NCI-H82 treated with DMSO at 0.1 percent for 48 hours (cell line): ENCODE results near the gene KCNK4.

ENCODE experiments used
- DNase-seq: peaks from one replicate; lab custom pipeline; 2025; ENCODE audit not compliant: unreplicated experiment; lab: John Stamatoyannopoulos, UW

The KCNK4 gene

GRCh38 chr11:64268025-64268892 lies 22.8 kb upstream of the KCNK4 start:
- DNase-seq = no peak

DNA sequence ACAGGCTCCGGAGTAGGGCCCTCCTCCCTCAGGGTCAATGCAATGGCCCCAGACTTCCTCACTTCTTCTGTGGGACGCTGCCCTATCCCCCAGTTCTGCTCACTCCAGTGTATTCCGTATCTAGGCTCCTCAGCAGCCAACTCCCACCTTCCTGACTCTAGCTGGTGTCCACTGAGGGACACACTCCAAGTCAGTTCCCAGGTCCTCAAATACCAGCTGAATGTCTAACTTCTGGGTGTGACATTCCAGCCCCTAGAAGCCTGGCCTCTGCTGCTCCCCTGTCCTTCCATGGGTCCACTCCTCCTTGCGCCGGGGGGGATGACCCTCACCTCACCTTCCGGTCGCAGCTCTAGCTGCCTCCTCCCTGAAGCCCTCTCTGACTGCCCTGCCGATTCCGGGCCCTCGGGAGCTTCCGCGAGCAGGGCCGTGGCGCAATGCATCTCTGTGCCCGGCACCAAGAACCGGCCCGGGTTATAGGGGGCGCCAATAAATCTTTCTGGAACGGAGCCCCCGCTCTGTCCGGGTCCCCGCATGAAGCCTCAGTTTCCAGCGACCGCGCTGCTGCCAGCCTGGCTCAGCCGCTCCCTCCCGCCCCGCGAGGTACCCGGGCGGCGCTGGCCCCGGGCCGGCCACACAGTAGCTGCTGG lies 22.1 kb upstream of the KCNK4 start:
- DNase-seq = no peak

DNA sequence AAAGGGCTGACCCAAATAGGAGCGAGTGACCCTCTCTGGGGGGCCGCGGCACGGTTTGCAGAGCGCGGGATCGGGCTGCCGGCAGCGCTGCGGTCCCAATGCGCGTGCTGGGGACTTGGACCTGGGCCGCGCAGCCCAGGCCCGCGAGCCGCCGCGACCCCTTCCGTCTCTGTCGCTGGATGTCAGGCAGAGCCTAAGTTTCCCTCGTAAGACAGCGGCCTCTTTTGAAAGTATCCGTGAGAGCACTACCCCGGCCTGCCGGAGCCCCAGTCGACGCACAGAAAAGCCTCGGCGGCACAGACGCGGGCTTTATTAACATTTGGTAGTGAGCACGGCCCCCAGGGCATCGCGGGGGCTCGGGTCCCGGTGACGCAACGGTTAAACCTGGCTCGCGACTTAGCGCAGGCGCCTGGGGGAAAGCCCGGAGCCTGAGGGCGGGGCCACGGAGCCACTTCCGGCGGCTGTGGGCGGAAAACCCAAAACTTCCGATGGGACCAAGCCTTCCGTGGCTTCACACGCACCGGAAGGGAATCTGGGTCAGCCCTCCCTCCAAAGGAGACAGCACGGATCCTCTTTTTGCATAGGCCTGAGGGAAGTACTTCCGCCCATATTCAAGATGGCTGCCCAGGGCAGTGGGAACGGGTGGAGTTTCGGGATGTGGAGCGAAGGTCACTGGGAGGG lies 21.4 kb upstream of the KCNK4 start:
- peak; percentile 96 for DNase-seq

DNA sequence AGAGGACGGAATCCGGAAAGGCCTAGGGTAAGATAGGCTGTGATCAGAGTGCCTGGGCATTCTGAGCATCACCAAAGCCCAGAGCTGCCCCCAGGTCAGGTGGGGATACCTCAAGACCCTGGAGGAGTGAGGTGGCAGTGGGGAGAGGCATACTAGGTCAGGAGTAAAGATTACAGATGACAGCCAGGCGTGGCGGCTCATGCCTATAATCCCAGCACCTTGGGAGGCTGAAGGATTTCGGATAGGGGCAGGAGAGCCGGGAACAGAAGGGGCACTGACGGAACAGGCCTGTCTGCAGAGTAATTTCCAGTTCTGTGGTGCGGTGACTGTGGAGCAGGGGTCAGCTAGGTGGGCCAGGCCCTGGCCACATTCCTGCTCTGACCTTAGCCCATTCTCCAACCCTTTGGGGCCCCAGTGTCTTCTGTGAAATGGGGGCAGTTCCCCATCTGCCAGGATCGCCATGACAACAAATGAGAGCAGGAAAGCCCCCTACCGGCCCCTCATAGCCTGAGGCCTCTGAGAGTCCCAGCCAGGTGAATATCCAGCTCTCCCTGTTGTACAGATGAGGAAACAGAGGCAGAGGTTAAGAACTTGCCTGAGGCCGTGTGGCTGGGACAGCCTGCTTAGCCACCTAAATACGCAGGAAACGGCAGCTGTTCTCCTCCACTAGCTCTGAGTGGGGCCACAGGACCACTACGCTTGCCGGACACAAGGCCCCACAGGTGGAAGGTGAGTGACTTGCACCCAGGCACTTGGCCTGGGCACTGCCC lies 15.9 kb upstream of the KCNK4 start:
- DNase-seq = no peak

- DNase-seq = no peak
Measured at GRCh38 chr11:64275841-64276240, 15.3 kb upstream of the KCNK4 start.

GRCh38 chr11:64276653-64277431 lies 14.3 kb upstream of the KCNK4 start:
- DNase-seq = no peak

GRCh38 chr11:64278576-64279190 lies 12.4 kb upstream of the KCNK4 start:
- no peak for DNase-seq

- DNase-seq = no peak
Measured at GRCh38 chr11:64281957-64282770, 8.9 kb upstream of the KCNK4 start.

DNA sequence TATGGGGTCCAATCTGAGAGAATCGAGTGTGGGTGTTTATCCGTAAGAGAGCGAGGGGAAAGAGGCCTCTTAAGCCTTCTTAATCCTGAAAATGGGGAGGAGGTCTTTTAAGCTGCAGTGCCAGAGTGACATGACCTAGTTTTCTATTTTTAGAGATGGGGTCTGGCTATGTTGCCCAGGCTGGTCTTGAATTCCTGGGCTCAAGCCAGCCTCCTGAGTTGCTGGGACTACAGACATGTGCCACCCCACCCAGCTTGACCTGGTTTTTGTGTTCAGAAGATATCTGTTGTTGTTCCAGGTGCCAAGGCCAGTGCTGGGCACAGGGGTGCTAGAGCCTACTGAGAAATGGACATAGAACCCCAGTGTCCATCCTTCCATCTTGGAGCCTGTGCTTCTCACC lies 8.0 kb upstream of the KCNK4 start:
- DNase-seq = peak; percentile 6

DNA sequence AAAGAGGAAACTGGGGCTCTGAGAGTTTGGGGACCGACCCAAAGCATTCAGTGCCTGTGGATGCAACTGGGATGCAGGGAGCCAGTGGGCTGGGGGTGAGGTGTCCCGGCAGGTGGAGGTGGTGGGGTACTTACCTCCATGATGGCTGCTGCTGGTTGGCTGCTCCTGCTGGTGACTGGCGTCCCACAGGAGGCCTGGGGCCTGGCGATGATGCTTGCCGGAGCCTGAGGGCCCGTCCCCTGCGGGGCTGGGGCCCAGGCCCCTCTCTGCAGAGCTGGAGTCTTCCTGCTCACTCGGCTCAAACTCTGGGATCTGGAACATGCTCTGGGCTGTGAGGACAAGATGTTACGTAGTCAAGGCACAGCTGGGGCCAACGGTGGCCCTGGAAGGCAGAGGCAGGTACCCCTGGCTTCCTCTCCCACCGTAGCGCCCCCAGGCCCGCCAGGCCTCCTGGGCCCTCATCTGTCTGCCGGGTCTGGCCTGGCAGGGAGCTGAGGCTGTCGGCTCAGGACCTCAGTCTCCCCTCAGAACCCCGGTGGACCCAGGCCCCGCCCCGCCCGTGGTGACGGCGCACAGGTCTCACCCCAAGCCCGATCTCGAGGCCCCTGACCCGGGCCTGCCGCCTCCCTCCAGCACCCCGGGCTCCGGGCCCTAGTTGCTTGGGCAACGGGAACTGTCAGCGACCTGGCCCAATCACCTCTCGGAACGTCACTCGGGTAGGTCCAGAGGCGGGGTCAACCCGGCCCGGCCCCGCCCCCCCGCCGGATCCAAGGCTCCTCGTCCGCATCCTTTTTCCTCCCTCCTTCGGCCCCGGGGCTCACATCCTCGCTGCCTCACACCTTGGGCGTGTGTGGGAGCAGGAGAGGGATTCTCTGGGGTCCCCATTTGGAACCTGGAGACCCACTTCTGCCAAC lies 6.8 kb upstream of the KCNK4 start, which contains the start of gene BAD:
BAD (minus strand) TSS at position 618 of the 914 bp plus-strand sequence; CDS start at position 321, 297 bp downstream.
- DNase-seq = peak; percentile 65

DNA sequence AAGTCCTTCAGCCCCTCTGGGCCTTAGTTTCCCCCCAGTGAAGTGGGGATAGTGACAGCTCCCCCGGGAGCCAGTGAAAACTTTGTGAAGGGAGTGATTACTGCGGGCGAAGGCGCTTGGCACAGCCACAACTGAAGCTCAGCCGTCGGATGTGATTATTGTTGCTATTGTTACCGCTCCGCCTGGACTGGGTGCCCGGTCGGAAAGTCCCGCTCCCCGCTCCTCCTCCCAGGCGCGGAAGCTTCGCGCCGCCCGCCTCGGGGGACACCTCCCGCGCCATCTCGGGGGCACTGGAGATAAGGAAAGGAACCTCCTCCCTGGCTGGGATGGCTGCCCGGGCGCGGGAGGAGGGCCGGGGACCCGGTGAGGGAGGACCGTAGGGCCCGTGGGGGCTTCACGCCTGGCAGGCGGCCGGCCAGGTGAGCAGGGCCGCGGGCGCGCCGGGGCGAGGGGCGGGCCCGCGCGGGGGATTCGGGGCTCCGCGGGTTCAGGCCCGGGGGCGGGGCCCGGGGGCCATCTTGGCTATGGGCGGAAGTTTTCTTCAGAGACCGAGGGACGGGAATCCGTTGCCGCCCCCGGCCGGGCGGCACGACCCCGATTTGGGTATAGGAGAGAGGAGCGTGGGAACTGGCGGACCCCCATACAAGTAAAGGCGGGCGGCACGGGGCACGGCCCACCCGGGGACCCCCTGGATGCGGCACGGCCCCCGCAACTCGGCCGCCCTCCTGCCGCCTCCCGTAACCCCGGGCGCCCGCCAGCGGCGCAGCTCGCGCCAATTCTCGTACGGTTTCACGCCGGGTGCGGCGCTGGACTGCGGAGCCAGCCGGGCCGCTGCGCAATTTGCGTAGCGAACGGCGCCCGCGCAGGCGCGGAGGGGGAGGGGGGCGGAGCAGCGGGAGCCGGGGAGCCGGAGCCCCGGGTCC lies 5.9 kb upstream of the KCNK4 start, which contains the start of gene GPR137:
GPR137 (plus strand) TSS at position 887 of the 923 bp plus-strand sequence. CDS start 677 bp downstream, outside the sequence.
- DNase-seq = peak; percentile 26

DNA sequence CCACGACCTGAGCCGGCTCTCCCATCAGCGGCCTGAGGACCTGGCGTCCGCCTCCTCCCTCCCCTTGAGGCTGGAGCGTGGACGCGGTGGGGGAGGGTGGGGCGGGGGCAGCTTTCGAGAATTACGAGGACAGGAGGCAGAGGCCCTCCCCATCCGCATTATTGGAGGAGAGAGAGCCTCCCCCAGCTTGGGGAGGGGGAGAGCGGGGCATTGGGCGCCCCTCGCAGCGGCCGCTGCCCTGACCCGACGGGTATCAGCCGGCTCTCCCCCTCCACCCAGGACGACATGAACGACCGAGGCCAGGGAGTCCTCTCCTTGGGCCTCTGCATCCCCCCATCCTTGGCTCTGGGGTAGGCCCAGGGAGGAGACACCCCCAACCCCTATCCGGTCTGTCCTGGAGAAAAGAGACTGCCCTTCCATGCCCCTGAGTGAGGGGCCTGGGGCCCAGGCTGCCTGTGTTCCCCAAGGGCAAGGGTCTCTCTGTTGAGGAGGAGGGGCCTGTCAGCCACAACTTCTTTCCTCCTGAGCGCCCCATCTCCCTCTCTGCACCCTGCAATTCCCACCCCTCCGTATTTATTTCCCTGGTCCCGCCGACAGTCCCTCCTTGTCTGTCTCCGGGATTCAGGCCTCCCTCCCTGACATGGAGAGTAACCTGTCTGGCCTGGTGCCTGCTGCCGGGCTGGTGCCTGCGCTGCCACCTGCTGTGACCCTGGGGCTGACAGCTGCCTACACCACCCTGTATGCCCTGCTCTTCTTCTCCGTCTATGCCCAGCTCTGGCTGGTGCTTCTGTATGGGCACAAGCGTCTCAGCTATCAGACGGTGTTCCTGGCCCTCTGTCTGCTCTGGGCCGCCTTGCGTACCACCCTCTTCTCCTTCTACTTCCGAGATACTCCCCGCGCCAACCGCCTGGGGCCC lies 5.0 kb upstream of the KCNK4 start:
- DNase-seq = no peak

GRCh38 chr11:64286801-64287159 lies 4.3 kb upstream of the KCNK4 start:
- no peak for DNase-seq

DNA sequence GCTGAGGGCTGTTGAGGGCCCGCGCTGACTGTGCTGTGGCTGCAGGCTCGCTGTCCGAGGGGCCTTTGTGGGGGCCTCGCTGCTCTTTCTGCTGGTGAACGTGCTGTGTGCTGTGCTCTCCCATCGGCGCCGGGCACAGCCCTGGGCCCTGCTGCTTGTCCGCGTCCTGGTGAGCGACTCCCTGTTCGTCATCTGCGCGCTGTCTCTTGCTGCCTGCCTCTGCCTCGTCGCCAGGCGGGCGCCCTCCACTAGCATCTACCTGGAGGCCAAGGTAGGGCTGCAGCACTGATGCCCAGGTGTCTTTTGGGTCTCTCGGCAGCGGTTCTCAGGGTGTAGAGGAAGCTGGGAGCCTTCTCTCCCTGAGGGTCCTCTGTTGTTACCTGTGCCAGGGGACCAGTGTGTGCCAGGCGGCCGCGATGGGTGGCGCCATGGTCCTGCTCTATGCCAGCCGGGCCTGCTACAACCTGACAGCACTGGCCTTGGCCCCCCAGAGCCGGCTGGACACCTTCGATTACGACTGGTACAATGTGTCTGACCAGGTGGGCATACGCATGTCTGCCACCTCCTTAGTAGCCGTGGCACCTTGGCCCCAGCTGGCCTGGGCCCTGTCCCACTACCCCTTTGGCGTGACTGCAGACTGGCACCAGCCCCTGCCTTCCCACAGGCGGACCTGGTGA lies 3.3 kb upstream of the KCNK4 start:
- DNase-seq = no peak

GRCh38 chr11:64288353-64288750 lies 2.8 kb upstream of the KCNK4 start:
- no peak for DNase-seq
